HepG2 (cell line): ENCODE measurements around the gene CELSR3. TPM values are rescaled to one million over a fixed set of nuclear protein-coding genes. Genes with fewer than 3 reads are reported as not detected.

Experiments used
- ATAC-seq: fragments of 200-7000 bp; cut with Tn5 transposase; 3 replicates; pipeline ENCODE4 v1.9.1; 2020; ENCODE audit warnings: mild to moderate bottlenecking, moderate library complexity
- Bru-seq: library from RNA; stranded (reverse); fragments of 400-500 nt; gene quantifications from one replicate; lab custom pipeline; 2021; lab: Mats Ljungman, UMichigan
- BruChase-seq, 2 experiments: library from RNA; stranded (reverse); fragments of 400-500 nt; gene quantifications; one replicate each; lab custom pipeline; 2021; lab: Mats Ljungman, UMichigan
- BruUV-seq: library from RNA; stranded (reverse); fragments of 400-500 nt; replicated peaks from 2 replicates; lab custom pipeline; 2021; lab: Mats Ljungman, UMichigan
- CTCF ChIA-PET: fragments of 300-600 bp; formaldehyde crosslinking; extraction: SDS; loops from one replicate; lab custom pipeline; 2021; ENCODE audit warnings: low total read pairs, inconsistent platforms, low intra/inter-chr PET ratio; lab: Yijun Ruan, JAX
- POLR2A ChIA-PET: fragments of 350-600 bp; sonication (Branson Sonifier 250); formaldehyde crosslinking; loops from one replicate; lab custom pipeline; 2020; ENCODE audit warnings: antibody characterized with exemption, inconsistent platforms; lab: Yijun Ruan, JAX
- DNase-seq: peaks from one replicate; pipeline ENCODE4 v3.0.0-alpha.2; 2015; ENCODE audit warnings: low spot score
- FAIRE-seq: peaks from 3 replicates; lab custom pipeline; 2011; peaks lifted over from hg19 to GRCh38; lab: Jason Lieb, UNC
- H2AFZ ChIP-seq: one replicate; pipeline ENCODE4 v1.6.1; 2011; ENCODE audit warnings: low read length, inconsistent platforms
- H3K27ac ChIP-seq: fragments of 300-600 bp; 3 replicates; pipeline ENCODE4 v1.8.0; 2011; ENCODE audit warnings: mixed run types, mild to moderate bottlenecking, mixed read lengths, low read length, inconsistent platforms; ENCODE audit not compliant: insufficient read depth; ENCODE audit errors: extremely low read length
- H3K27me3 ChIP-seq, 2 experiments: fragments of 200-600 bp in 1 of 2; 2 replicates in 1 of 2; 3 replicates in 1 of 2; pipeline versions ENCODE4 v1.6.0 to v1.8.0; 2011; ENCODE audit warnings: low read length in 2 of 2, mild to moderate bottlenecking in 2 of 2, moderate library complexity in 2 of 2, inconsistent platforms in 1 of 2; ENCODE audit not compliant: insufficient read depth in 2 of 2, control insufficient read depth in 1 of 2
- H3K36me3 ChIP-seq, 2 experiments: fragments of 200-600 bp in 1 of 2; replicated peaks in 1 of 2; 2 replicates in 1 of 2; 3 replicates in 1 of 2; pipeline versions ENCODE4 v1.5.1 to v1.8.0; 2011; ENCODE audit warnings: low read length in 2 of 2, inconsistent platforms in 1 of 2; ENCODE audit not compliant: insufficient read depth in 2 of 2, control insufficient read depth in 1 of 2
- H3K4me1 ChIP-seq: 2 replicates; pipeline ENCODE4 v1.5.1; 2012; ENCODE audit warnings: low read length, inconsistent platforms; ENCODE audit not compliant: insufficient read depth
- H3K4me2 ChIP-seq: 2 replicates; pipeline ENCODE4 v1.6.0; 2011; ENCODE audit warnings: low read depth, low read length, inconsistent platforms
- H3K4me3 ChIP-seq, 3 experiments: fragments of 200-600 bp in 1 of 3; sonication (generic), shearing (Covaris generic) in 1 of 3; replicated peaks in 1 of 3; 2 replicates each; pipeline ENCODE4 v1.5.1; 2011 to 2016; ENCODE audit warnings: low read length in 3 of 3, inconsistent platforms in 2 of 3, low read depth in 2 of 3, mild to moderate bottlenecking in 2 of 3, control low read depth in 1 of 3, mixed read lengths in 1 of 3; ENCODE audit not compliant: insufficient read depth in 1 of 3
- H3K79me2 ChIP-seq: one replicate; pipeline ENCODE4 v1.6.1; 2011; ENCODE audit warnings: low read length, inconsistent platforms; ENCODE audit not compliant: insufficient read depth
- H3K9ac ChIP-seq: 2 replicates; pipeline ENCODE4 v1.6.0; 2011; ENCODE audit warnings: mild to moderate bottlenecking, low read depth, low read length, inconsistent platforms; ENCODE audit not compliant: insufficient read depth
- H3K9me3 ChIP-seq: 2 replicates; pipeline ENCODE4 v1.5.1; 2012; ENCODE audit warnings: mild to moderate bottlenecking, low read length
- H4K20me1 ChIP-seq: 2 replicates; pipeline ENCODE4 v1.6.0; 2011; ENCODE audit warnings: inconsistent platforms, mild to moderate bottlenecking, low read length, moderate library complexity; ENCODE audit not compliant: insufficient read depth
- ARID2 ChIP-seq: sonication (generic); formaldehyde crosslinking; IDR thresholded peaks from 2 replicates; pipeline ENCODE4 v1.8.1; 2022; ENCODE audit warnings: mild to moderate bottlenecking, missing genetic modification reagents, borderline replicate concordance
- ATF7 ChIP-seq, 2 experiments: fragments of 450-650 bp in 1 of 2; sonication (generic) in 1 of 2; formaldehyde crosslinking in 1 of 2; IDR thresholded peaks; 2 replicates each; pipeline versions ENCODE4 v1.4.0 to v1.6.1; 2016 to 2020; ENCODE audit warnings: antibody characterized with exemption in 1 of 2, mild to moderate bottlenecking in 1 of 2, missing genetic modification reagents in 1 of 2
- KDM2A ChIP-seq: sonication (generic); formaldehyde crosslinking; IDR thresholded peaks from 2 replicates; pipeline ENCODE4 v1.4.0; 2020; ENCODE audit warnings: low read depth, missing genetic modification reagents, borderline replicate concordance
- MED8 ChIP-seq: sonication (generic); formaldehyde crosslinking; IDR thresholded peaks from 2 replicates; pipeline ENCODE4 v1.8.1; 2023; ENCODE audit warnings: mild to moderate bottlenecking, missing genetic modification reagents; ENCODE audit not compliant: insufficient replicate concordance
- MIER2 ChIP-seq: IDR thresholded peaks from 2 replicates; pipeline ENCODE4 v1.6.1; 2016; ENCODE audit warnings: missing biosample characterization, missing genetic modification reagents
- SAP130 ChIP-seq: IDR thresholded peaks from 2 replicates; pipeline ENCODE4 v1.6.1; 2016; ENCODE audit warnings: low read depth
- SMAD1 ChIP-seq: sonication (generic); formaldehyde crosslinking; IDR thresholded peaks from 2 replicates; pipeline ENCODE4 v1.4.0; 2020; ENCODE audit warnings: missing genetic modification reagents, low read depth, mild to moderate bottlenecking, borderline replicate concordance
- SMARCC2 ChIP-seq: fragments of 450-650 bp; IDR thresholded peaks from 2 replicates; pipeline ENCODE4 v1.6.1; 2017; ENCODE audit warnings: antibody characterized with exemption, mild to moderate bottlenecking
- YY1 ChIP-seq: IDR thresholded peaks from 2 replicates; pipeline ENCODE4 v1.6.1; 2011; ENCODE audit warnings: low read length, low read depth, moderate library complexity, mild to moderate bottlenecking; ENCODE audit not compliant: insufficient read depth, insufficient replicate concordance
- ZSCAN25 ChIP-seq: sonication (generic); formaldehyde crosslinking; IDR thresholded peaks from 2 replicates; pipeline ENCODE4 v1.8.0; 2022; ENCODE audit warnings: mild to moderate bottlenecking, missing genetic modification reagents
- WGBS: methylation state at CpG from one replicate; pipeline ENCODE4 v1.1.6; 2017; ENCODE audit warnings: low lambda C conversion rate; 5-methylcytosine and 5-hydroxymethylcytosine counted together
- in situ Hi-C: cut with HindIII; loops from 2 replicates; pipeline ENCODE4 v1.10.0; 2017; ENCODE audit warnings: low pct_unique_long_range_greater_than_20kb; ENCODE audit not compliant: extremely low pct_ligation_motif_present
- intact Hi-C: fragments of 100-400 bp; cut with micrococcal nuclease; formaldehyde crosslinking; loops from one replicate; pipeline ENCODE4 v1.10.0; 2022; ENCODE audit not compliant: unreplicated experiment
- long read RNA-seq, 2 experiments: library from RNA in 1 of 2; library from polyadenylated mRNA in 1 of 2; stranded (forward) in 1 of 2; unstranded in 1 of 2; transcript quantifications; one replicate each; pipeline ENCODE4 v2.0.0, GENCODE V29; 2019 to 2022
- polyA minus RNA-seq, 3 experiments: library from RNA; depleted of rRNA, polyadenylated mRNA; stranded (reverse); fragments of >200 nt; gene quantifications; 2 replicates each; pipeline ENCODE4 v1.2.3, GENCODE V29; 2011; ENCODE audit warnings: low replicate concordance in 1 of 3
- polyA plus RNA-seq, 8 experiments: library from polyadenylated mRNA; depleted of rRNA in 3 of 8; stranded (reverse) in 7 of 8; unstranded in 1 of 8; fragments of >200 nt; fragmentation: Illumina TruSeq in 4 of 8; extraction: Trizol in 4 of 8; gene quantifications; 2 replicates each; pipeline versions ENCODE4 v1.2.1 to v1.2.3, GENCODE V29; 2011 to 2016; ENCODE audit warnings: low read depth in 4 of 8, missing spikeins in 1 of 8, mixed read lengths in 1 of 8; ENCODE audit not compliant: insufficient read depth in 1 of 8
- total RNA-seq, 5 experiments: library from RNA; depleted of rRNA; stranded (reverse); fragments of >200 nt; fragmentation: Illumina TruSeq; extraction: Trizol; gene quantifications; 2 replicates each; pipeline ENCODE4 v1.2.3, GENCODE V29; 2016; ENCODE audit warnings: low read depth in 1 of 5

CELSR3 gene
- 3.2 and 5.4 TPM in 2 replicates for total RNA-seq (2016; rRNA removed; fragmentation: Illumina TruSeq; extraction: Trizol)
- total RNA-seq (2016; cell fraction: cytosol; rRNA removed; fragmentation: Illumina TruSeq; extraction: Trizol; ENCODE audit: low read depth): 0.35 and 0.51 TPM in 2 replicates
- 2.7 and 5.4 TPM in 2 replicates for total RNA-seq (2016; cell fraction: insoluble cytoplasmic fraction; rRNA removed; fragmentation: Illumina TruSeq; extraction: Trizol)
- total RNA-seq (2016; cell fraction: membrane; rRNA removed; fragmentation: Illumina TruSeq; extraction: Trizol): 1.1 and 1.2 TPM in 2 replicates
- total RNA-seq (2016; cell fraction: nucleus; rRNA removed; fragmentation: Illumina TruSeq; extraction: Trizol): 7.5 and 9.6 TPM in 2 replicates
- polyA plus RNA-seq (2011; rRNA removed): 6.7 and 8.3 TPM in 2 replicates
- 4.1 and 5.0 TPM in 2 replicates for polyA plus RNA-seq (2011; cell fraction: cytosol; rRNA removed)
- polyA plus RNA-seq (2011; cell fraction: nucleus; rRNA removed): 54.2 and 80.2 TPM in 2 replicates
- 8.0 and 10.5 TPM in 2 replicates for polyA plus RNA-seq (2012)
- polyA plus RNA-seq (2016; cell fraction: cytosol; fragmentation: Illumina TruSeq; extraction: Trizol; ENCODE audit: low read depth): 0.34 and 0.35 TPM in 2 replicates
- polyA plus RNA-seq (2016; cell fraction: insoluble cytoplasmic fraction; fragmentation: Illumina TruSeq; extraction: Trizol; ENCODE audit: low read depth): 2.4 and 3.0 TPM in 2 replicates
- polyA plus RNA-seq (2016; cell fraction: membrane; fragmentation: Illumina TruSeq; extraction: Trizol; ENCODE audit: low read depth): 0.61 and 0.63 TPM in 2 replicates
- 27.4 and 28.0 TPM in 2 replicates for polyA plus RNA-seq (2016; cell fraction: nucleus; fragmentation: Illumina TruSeq; extraction: Trizol; ENCODE audit: insufficient read depth, low read depth)
- 6.7 and 18.0 TPM in 2 replicates for polyA minus RNA-seq (2011; rRNA and poly(A)+ RNA removed; ENCODE audit: low replicate concordance)
- 6.9 and 7.0 TPM in 2 replicates for polyA minus RNA-seq (2011; cell fraction: cytosol; rRNA and poly(A)+ RNA removed)
- polyA minus RNA-seq (2011; cell fraction: nucleus; rRNA and poly(A)+ RNA removed): 18.9 and 19.6 TPM in 2 replicates
- Bru-seq, nascent RNA: percentile 46 among the genes with signal in this experiment
- BruChase-seq, experiment 1, labeled RNA remaining after a 6-hour chase: percentile 79 among the genes with signal in this experiment
- percentile 62 among the genes with signal in this experiment for BruChase-seq, experiment 2, labeled RNA remaining after a 2-hour chase
- long read RNA-seq, experiment 1, partial matches to known transcripts: 1 of 4 reads
- long read RNA-seq, experiment 1, other reads (novel, unspliced or antisense): 3 of 4 reads
- long read RNA-seq, experiment 2, partial matches to known transcripts: 5 of 19 reads
- long read RNA-seq, experiment 2, other reads (novel, unspliced or antisense): 14 of 19 reads

GRCh38 chr3:48662753-48663488, at the start of gene CELSR3:
Gene CELSR3, minus strand, starts transcription at chr3:48662886. Its CDS starts 252 bp downstream, at chr3:48662634.
- no TSS peak for BruUV-seq
- POLR2A ChIA-PET: interaction anchor here (0.5 to 4.0 kb wide), 18 partner anchors 13 to 769 kb away, joined by 3 to 40 read pairs (median 4); partner anchors contain the start of genes IP6K2, NCKIPSD, PFKFB4 and SLC26A6
- H3K36me3 ChIP-seq: peaks cover 1 to 3% of the 10 kb centered on the region in 2 experiments; a peak in 2 of 5 replicates
- intact Hi-C loops: no loop called here
- no peaks in the 10 kb centered on the region for H3K27me3 ChIP-seq
- in situ Hi-C loops: no loop called here
- peak; percentile 32 for ATAC-seq
- peak within 1 kb of the TSS; percentile 94 for H3K9ac ChIP-seq
- H3K27ac ChIP-seq: peak within 1 kb of the TSS; percentile 96
- H3K4me2 ChIP-seq: peak within 1 kb of the TSS; percentile 88
- 32% methylated on average over 26 of the region's 52 CpGs for WGBS
- DNase-seq: peak; percentile 69
- peaks cover 21% of the 10 kb centered on the region for H3K4me1 ChIP-seq
- H3K79me2 ChIP-seq: no peaks in the 10 kb centered on the region
- H3K9me3 ChIP-seq: no peaks in the 10 kb centered on the region
- peaks cover 6% of the 10 kb centered on the region for H4K20me1 ChIP-seq
- H2AFZ ChIP-seq: no peak within 1 kb of the TSS
- no peak for FAIRE-seq
- CTCF ChIA-PET: interaction anchor here (1.6 kb wide), 1 partner anchor 23 kb away, joined by 4 read pairs; the partner anchor contains the start of gene NCKIPSD
- peak within 1 kb of the TSS; percentile 56 to 77 (median 58); a peak in 5 of 6 replicates for H3K4me3 ChIP-seq
- TF ChIP-seq ZSCAN25 (CRISPR knock-in tag) (no peak), ARID2 (no peak), SMAD1 (CRISPR knock-in tag) (peak; percentile 19; the same call in 1 of the 2 replicates), MIER2 (CRISPR knock-in tag) (peak; percentile 88), YY1 (peak; percentile 94), KDM2A (CRISPR knock-in tag) (peak; percentile 65; the same call in 1 of the 2 replicates), SMARCC2 (no peak), ATF7 (IDR thresholded peaks at IDR 0.05) (no peak), ATF7 (CRISPR knock-in tag; IDR thresholded peaks at IDR 0.05) (no peak), MED8 (CRISPR knock-in tag) (peak; percentile 10), SAP130 (CRISPR knock-in tag) (0 out of 2 replicates have a peak, but pooled peaks have one; percentile 18)
